GM12878 (cell line): Measurements from ENCODE around the gene CDK2. TPM values are rescaled to one million over a fixed set of nuclear protein-coding genes. Genes with fewer than 3 reads are reported as not detected.
A peak's percentile ranks its signal among the peaks of the same experiment; 100 is the strongest.

Experiments
- ATAC-seq: fragments of 200-7000 bp; cut with Tn5 transposase; 3 replicates; pipeline ENCODE4 v1.9.1; 2020; ENCODE audit warnings: mild to moderate bottlenecking, moderate library complexity
- BruUV-seq: library from RNA; stranded (reverse); fragments of 400-500 nt; replicated peaks from 2 replicates; lab custom pipeline; 2021; lab: Mats Ljungman, UMichigan
- CTCF ChIA-PET: fragments of 300-600 bp; sonication (Branson Sonifier 250); formaldehyde crosslinking; extraction: SDS; loops from one replicate; lab custom pipeline; 2021; ENCODE audit warnings: inconsistent platforms; lab: Yijun Ruan, JAX
- POLR2A ChIA-PET: fragments of 350-600 bp; formaldehyde crosslinking; extraction: SDS; loops from one replicate; lab custom pipeline; 2021; ENCODE audit warnings: inconsistent platforms; lab: Charles Lee
- RAD21 ChIA-PET: fragments of 300-600 bp; sonication (Branson Sonifier 250); formaldehyde crosslinking; loops from one replicate; lab custom pipeline; 2023; ENCODE audit warnings: antibody characterized with exemption; ENCODE audit not compliant: unreplicated experiment; lab: Charles Lee
- SMC1A ChIA-PET: fragments of 300-600 bp; sonication (Branson Sonifier 250); formaldehyde crosslinking; loops from one replicate; lab custom pipeline; 2023; ENCODE audit not compliant: unreplicated experiment, uncharacterized antibody; lab: Charles Lee
- DNase-seq: peaks from one replicate; pipeline ENCODE4 v3.0.0-alpha.2; 2011; ENCODE audit warnings: low read depth, low spot score
- FAIRE-seq: peaks from 3 replicates; lab custom pipeline; 2011; peaks lifted over from hg19 to GRCh38; lab: Jason Lieb, UNC
- H2AFZ ChIP-seq: 2 replicates; pipeline ENCODE4 v1.6.0; 2011; ENCODE audit warnings: low read depth, low read length, control low read depth; ENCODE audit not compliant: control insufficient read depth
- H3K27ac ChIP-seq: 2 replicates; pipeline ENCODE4 v1.5.1; 2011; ENCODE audit warnings: control low read depth; ENCODE audit not compliant: control insufficient read depth, insufficient read depth
- H3K27me3 ChIP-seq, 2 experiments: replicated peaks in 1 of 2; 2 replicates each; pipeline versions ENCODE4 v1.6.0 to v1.6.1; 2011; ENCODE audit warnings: low read length in 1 of 2; ENCODE audit not compliant: control insufficient read depth in 2 of 2, insufficient read depth in 2 of 2
- H3K36me3 ChIP-seq, 2 experiments: 2 replicates each; pipeline ENCODE4 v1.5.1; 2011; ENCODE audit warnings: low read length in 1 of 2; ENCODE audit not compliant: control insufficient read depth in 2 of 2, insufficient read depth in 2 of 2
- H3K4me1 ChIP-seq: 2 replicates; pipeline ENCODE4 v1.6.1; 2011; ENCODE audit warnings: mild to moderate bottlenecking, low read length, moderate library complexity, mixed read lengths; ENCODE audit not compliant: control insufficient read depth, insufficient read depth
- H3K4me2 ChIP-seq: 2 replicates; pipeline ENCODE4 v1.6.0; 2011; ENCODE audit warnings: control low read depth; ENCODE audit not compliant: control insufficient read depth, insufficient read depth
- H3K4me3 ChIP-seq: fragments of 200-600 bp; sonication (generic); 2 replicates; pipeline ENCODE4 v1.5.1; 2016
- H3K79me2 ChIP-seq: 2 replicates; pipeline ENCODE4 v1.6.0; 2011; ENCODE audit warnings: low read length; ENCODE audit not compliant: control insufficient read depth, insufficient read depth
- H3K9ac ChIP-seq: 2 replicates; pipeline ENCODE4 v1.8.0; 2011; ENCODE audit warnings: low read length, control low read depth, mixed read lengths; ENCODE audit not compliant: control insufficient read depth, insufficient read depth
- H3K9me3 ChIP-seq: replicated peaks from 3 replicates; pipeline ENCODE4 v1.5.1; 2011; ENCODE audit warnings: mild to moderate bottlenecking, low read length; ENCODE audit not compliant: control insufficient read depth, insufficient read depth
- H4K20me1 ChIP-seq: 2 replicates; pipeline ENCODE4 v1.6.0; 2011; ENCODE audit not compliant: control insufficient read depth, insufficient read depth
- NBN ChIP-seq: fragments of 450-650 bp; IDR thresholded peaks from 2 replicates; pipeline ENCODE4 v1.6.1; 2016
- NFYB ChIP-seq: IDR thresholded peaks from 2 replicates; pipeline ENCODE4 v1.6.1; 2011; ENCODE audit warnings: low read depth, mild to moderate bottlenecking, low read length, improper control_type of control experiment, moderate library complexity; ENCODE audit not compliant: insufficient read depth
- PML ChIP-seq: IDR thresholded peaks from 2 replicates; pipeline ENCODE4 v1.6.1; 2012; ENCODE audit warnings: low read length, inconsistent platforms
- RFX5 ChIP-seq: IDR thresholded peaks from 2 replicates; pipeline ENCODE4 v1.6.1; 2011; ENCODE audit warnings: low read depth, low read length, improper control_type of control experiment
- SMARCA5 ChIP-seq: fragments of 450-650 bp; IDR thresholded peaks from 2 replicates; pipeline ENCODE4 v1.6.1; 2017; ENCODE audit warnings: mild to moderate bottlenecking
- SRF ChIP-seq, 2 experiments: IDR thresholded peaks; 2 replicates each; pipeline ENCODE4 v1.6.1; 2011; ENCODE audit warnings: low read depth in 2 of 2, low read length in 2 of 2, mild to moderate bottlenecking in 1 of 2, moderate library complexity in 1 of 2
- STAT1 ChIP-seq: fragments of 450-650 bp; conservative IDR thresholded peaks from 2 replicates; pipeline ENCODE4 v1.6.1; 2014; ENCODE audit warnings: antibody characterized with exemption, mild to moderate bottlenecking
- YY1 ChIP-seq: IDR thresholded peaks from 2 replicates; pipeline ENCODE4 v1.6.1; 2011; ENCODE audit warnings: low read depth, mild to moderate bottlenecking, low read length
- ZBTB33 ChIP-seq: fragments of 450-650 bp; IDR thresholded peaks from 2 replicates; pipeline ENCODE4 v1.6.1; 2017; ENCODE audit warnings: mild to moderate bottlenecking
- ZNF274 ChIP-seq: IDR thresholded peaks from one replicate; pipeline ENCODE4 v1.8.0; 2011; ENCODE audit not compliant: insufficient read length, insufficient read depth
- WGBS: methylation state at CpG from one replicate; pipeline ENCODE4 v1.1.6; 2016; ENCODE audit warnings: low lambda C conversion rate; ENCODE audit not compliant: insufficient replicate concordance, insufficient coverage; ENCODE audit errors: missing lambda C conversion rate; 5-methylcytosine and 5-hydroxymethylcytosine counted together
- in situ Hi-C: fragments of 300-500 bp; cut with MboI; formaldehyde crosslinking; loops from 9 replicates; pipeline ENCODE4 v1.14.3; 2018; ENCODE audit warnings: mixed read lengths
- intact Hi-C: fragments of 100-400 bp; cut with micrococcal nuclease; formaldehyde crosslinking; loops from one replicate; pipeline ENCODE4 v1.14.2; 2022; ENCODE audit not compliant: unreplicated experiment
- polyA plus RNA-seq, 11 experiments: library from polyadenylated mRNA; depleted of rRNA in 4 of 11; unstranded in 6 of 11; stranded (reverse) in 5 of 11; fragments of >200 nt; fragmentation: Nextera tagmentation in 4 of 11; fragmentation: Illumina TruSeq in 1 of 11; extraction: Ambion mirVana in 4 of 11; extraction: Trizol in 1 of 11; gene quantifications; 1 replicate in 1 of 11; 2 replicates in 10 of 11; pipeline versions ENCODE4 v1.2.1 to v1.2.3, GENCODE V29; 2011 to 2016; ENCODE audit warnings: inconsistent platforms in 2 of 11, missing spikeins in 2 of 11, low read depth in 1 of 11
- total RNA-seq, 4 experiments: library from RNA; depleted of rRNA in 3 of 4; stranded (reverse); fragments of >200 nt in 3 of 4; fragmentation: Illumina TruSeq in 1 of 4; extraction: Trizol in 1 of 4; gene quantifications; 2 replicates each; pipeline versions ENCODE4 v1.2.1 to v1.2.3, GENCODE V29; 2013 to 2021
- TF ChIP-seq, protein P1 (sequence below): fragments of 450-650 bp; IDR thresholded peaks from 2 replicates; pipeline ENCODE4 v1.6.1; 2018; ENCODE audit warnings: mild to moderate bottlenecking, low read depth, moderate library complexity; ENCODE audit not compliant: partially characterized antibody
- TF ChIP-seq, protein P2 (sequence below), 3 experiments: IDR thresholded peaks in 2 of 3; conservative IDR thresholded peaks in 1 of 3; 2 replicates each; pipeline ENCODE4 v1.5.1; 2011; ENCODE audit warnings: low read depth in 3 of 3, low read length in 3 of 3, mild to moderate bottlenecking in 3 of 3, control low read depth in 2 of 3, moderate library complexity in 2 of 3, inconsistent platforms in 1 of 3, mixed read lengths in 1 of 3; ENCODE audit not compliant: control insufficient read depth in 2 of 3, insufficient read depth in 1 of 3; ENCODE audit errors: extremely low read depth in 1 of 3
- TF ChIP-seq, protein P3 (sequence below): IDR thresholded peaks from 2 replicates; pipeline ENCODE4 v1.6.1; 2012; ENCODE audit warnings: low read depth, low read length, improper control_type of control experiment

The CDK2 gene
- total and polyA plus RNA-seq, 10 of the 15 experiments (the other 5 are each of a cell fraction or from before 2014, with no cell fraction given), result 13.1 to 138 (median 82.2) TPM

GRCh38 chr12:55995366-55995765 is 28.7 kb downstream of the CDK2 start (continued):
- TF ChIP-seq SRF (IDR thresholded peaks at IDR 0.05; ENCODE audit: low read depth in 2 of 2, low read length in 2 of 2), result no peak
- TF ChIP-seq, protein P1, sequence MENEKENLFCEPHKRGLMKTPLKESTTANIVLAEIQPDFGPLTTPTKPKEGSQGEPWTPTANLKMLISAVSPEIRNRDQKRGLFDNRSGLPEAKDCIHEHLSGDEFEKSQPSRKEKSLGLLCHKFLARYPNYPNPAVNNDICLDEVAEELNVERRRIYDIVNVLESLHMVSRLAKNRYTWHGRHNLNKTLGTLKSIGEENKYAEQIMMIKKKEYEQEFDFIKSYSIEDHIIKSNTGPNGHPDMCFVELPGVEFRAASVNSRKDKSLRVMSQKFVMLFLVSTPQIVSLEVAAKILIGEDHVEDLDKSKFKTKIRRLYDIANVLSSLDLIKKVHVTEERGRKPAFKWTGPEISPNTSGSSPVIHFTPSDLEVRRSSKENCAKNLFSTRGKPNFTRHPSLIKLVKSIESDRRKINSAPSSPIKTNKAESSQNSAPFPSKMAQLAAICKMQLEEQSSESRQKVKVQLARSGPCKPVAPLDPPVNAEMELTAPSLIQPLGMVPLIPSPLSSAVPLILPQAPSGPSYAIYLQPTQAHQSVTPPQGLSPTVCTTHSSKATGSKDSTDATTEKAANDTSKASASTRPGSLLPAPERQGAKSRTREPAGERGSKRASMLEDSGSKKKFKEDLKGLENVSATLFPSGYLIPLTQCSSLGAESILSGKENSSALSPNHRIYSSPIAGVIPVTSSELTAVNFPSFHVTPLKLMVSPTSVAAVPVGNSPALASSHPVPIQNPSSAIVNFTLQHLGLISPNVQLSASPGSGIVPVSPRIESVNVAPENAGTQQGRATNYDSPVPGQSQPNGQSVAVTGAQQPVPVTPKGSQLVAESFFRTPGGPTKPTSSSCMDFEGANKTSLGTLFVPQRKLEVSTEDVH, result no peak

DNA sequence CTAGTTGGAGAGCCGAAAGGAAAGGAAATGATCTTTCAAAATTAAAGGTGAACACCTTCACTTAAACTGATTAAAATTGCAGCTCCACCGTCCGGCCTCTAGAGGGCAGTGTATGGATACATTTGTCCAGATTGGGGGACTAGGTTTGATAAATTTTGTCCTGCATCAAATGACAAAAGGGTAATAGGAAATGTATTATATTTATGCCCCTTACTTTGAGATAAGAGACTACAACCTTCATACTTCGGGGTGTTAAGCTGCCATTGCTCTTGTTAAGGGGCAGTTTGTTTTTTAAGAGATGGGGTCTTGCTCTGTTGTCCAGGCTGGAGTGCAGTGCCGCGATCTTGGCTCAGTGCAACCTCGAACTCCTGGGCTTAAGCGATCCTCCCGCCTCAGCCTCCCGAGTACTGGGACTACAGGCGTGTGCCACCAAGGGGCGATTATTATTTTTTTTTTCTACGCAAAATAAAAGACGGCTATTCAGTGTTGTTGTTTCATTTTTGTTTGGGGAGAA is 29.6 kb downstream of the CDK2 start:
- peak; percentile 73 for FAIRE-seq
- RAD21 ChIA-PET, result interaction anchor here (0.8 to 4.8 kb wide), 21 partner anchors 8 to 281 kb away, joined by 3 to 44 read pairs (median 10); partner anchors contain the start of genes PA2G4 and RAB5B
- H3K4me2 ChIP-seq, result peak overlapping the region; percentile 88
- intact Hi-C loops (loop anchor here (1.0 to 5.0 kb wide), 3 partner anchors 33 to 121 kb away; partner anchors contain the start of genes RPL41, RPS26 and ZC3H10), in situ Hi-C loops (no loop called here)
- 32% methylated on average over 14 of the region's 14 CpGs for WGBS
- POLR2A ChIA-PET, result interaction anchor here (0.5 to 2.6 kb wide), 15 partner anchors 11 to 192 kb away, joined by 3 to 46 read pairs (median 6); partner anchors contain the start of genes PYM1, RAB5B and ZC3H10
- H3K9ac ChIP-seq, result peak overlapping the region; percentile 72
- peak; percentile 62 for ATAC-seq
- SMC1A ChIA-PET, result interaction anchor here (0.7 to 4.2 kb wide), 15 partner anchors 11 to 267 kb away, joined by 3 to 52 read pairs (median 5); partner anchors contain the start of genes PYM1, RAB5B and ZC3H10
- CTCF ChIA-PET, result interaction anchor here (0.5 to 6.0 kb wide), 47 partner anchors 9 to 351 kb away, joined by 3 to 107 read pairs (median 5); partner anchors contain the start of genes DGKA, DNAJC14, ORMDL2 and PA2G4
- TSS peak; percentile 88 for BruUV-seq
- H4K20me1 ChIP-seq, result no peaks in the 10 kb centered on the region
- no peaks in the 10 kb centered on the region for H3K27me3 ChIP-seq
- DNase-seq, result no peak
- H3K27ac ChIP-seq, result no peak overlapping the region
- H3K79me2 ChIP-seq, result no peaks in the 10 kb centered on the region
- H2AFZ ChIP-seq, result no peak overlapping the region; the same call in 1 of the 2 replicates
- peaks cover 3% of the 10 kb centered on the region; the same call in 1 of the 2 replicates for H3K4me1 ChIP-seq
- H3K9me3 ChIP-seq, result no peaks in the 10 kb centered on the region
- H3K4me3 ChIP-seq, result peak overlapping the region; percentile 74
- peaks cover 3 to 15% of the 10 kb centered on the region in 2 experiments for H3K36me3 ChIP-seq
- peak; percentile 16; the same call in 1 of the 2 replicates for TF ChIP-seq PML
- TF ChIP-seq STAT1, result no peak
- 0 out of 2 replicates have a peak, but pooled peaks have one; percentile 34 for TF ChIP-seq SMARCA5
- TF ChIP-seq ZNF274, result no peak
- no peak for TF ChIP-seq RFX5
- TF ChIP-seq ZBTB33, result 0 out of 2 replicates have a peak, but pooled peaks have one; percentile 48
- TF ChIP-seq YY1, result 0 out of 2 replicates have a peak, but pooled peaks have one; percentile 26
- TF ChIP-seq, protein P2, sequence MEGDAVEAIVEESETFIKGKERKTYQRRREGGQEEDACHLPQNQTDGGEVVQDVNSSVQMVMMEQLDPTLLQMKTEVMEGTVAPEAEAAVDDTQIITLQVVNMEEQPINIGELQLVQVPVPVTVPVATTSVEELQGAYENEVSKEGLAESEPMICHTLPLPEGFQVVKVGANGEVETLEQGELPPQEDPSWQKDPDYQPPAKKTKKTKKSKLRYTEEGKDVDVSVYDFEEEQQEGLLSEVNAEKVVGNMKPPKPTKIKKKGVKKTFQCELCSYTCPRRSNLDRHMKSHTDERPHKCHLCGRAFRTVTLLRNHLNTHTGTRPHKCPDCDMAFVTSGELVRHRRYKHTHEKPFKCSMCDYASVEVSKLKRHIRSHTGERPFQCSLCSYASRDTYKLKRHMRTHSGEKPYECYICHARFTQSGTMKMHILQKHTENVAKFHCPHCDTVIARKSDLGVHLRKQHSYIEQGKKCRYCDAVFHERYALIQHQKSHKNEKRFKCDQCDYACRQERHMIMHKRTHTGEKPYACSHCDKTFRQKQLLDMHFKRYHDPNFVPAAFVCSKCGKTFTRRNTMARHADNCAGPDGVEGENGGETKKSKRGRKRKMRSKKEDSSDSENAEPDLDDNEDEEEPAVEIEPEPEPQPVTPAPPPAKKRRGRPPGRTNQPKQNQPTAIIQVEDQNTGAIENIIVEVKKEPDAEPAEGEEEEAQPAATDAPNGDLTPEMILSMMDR (IDR thresholded peaks at IDR 0.05 in 2 of 3, conservative IDR thresholded peaks at IDR 0.05 in 1 of 3; ENCODE audit: control insufficient read depth in 2 of 3, extremely low read depth in 1 of 3, insufficient read depth in 1 of 3, low read depth in 3 of 3, low read length in 3 of 3), result peak; percentile 76 to 91 (median 79)
- TF ChIP-seq NBN, result peak; percentile 57
- TF ChIP-seq NFYB, result no peak
- TF ChIP-seq, protein P3, sequence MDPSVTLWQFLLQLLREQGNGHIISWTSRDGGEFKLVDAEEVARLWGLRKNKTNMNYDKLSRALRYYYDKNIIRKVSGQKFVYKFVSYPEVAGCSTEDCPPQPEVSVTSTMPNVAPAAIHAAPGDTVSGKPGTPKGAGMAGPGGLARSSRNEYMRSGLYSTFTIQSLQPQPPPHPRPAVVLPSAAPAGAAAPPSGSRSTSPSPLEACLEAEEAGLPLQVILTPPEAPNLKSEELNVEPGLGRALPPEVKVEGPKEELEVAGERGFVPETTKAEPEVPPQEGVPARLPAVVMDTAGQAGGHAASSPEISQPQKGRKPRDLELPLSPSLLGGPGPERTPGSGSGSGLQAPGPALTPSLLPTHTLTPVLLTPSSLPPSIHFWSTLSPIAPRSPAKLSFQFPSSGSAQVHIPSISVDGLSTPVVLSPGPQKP, result no peak
